Stomach (tissue), 9 donors: ENCODE results near the gene PUS3. TPM values are rescaled to one million over a fixed set of nuclear protein-coding genes. Genes with fewer than 3 reads are reported as not detected.
A peak's percentile ranks its signal among the peaks of the same experiment; 100 is the strongest.

ENCODE experiments used
- DNase-seq, 2 donors: peaks; one replicate each; pipeline versions ENCODE4 v3.0.0 to v3.0.0-alpha.2; 2013 to 2019
- H3K27ac ChIP-seq, 5 donors: fragments of 200-600 bp in 4 of 5; sonication (generic) in 4 of 5; one replicate each; pipeline ENCODE4 v1.5.1; 2013 to 2019; ENCODE audit warnings: mild to moderate bottlenecking in 1 of 5, moderate library complexity in 1 of 5
- H3K27me3 ChIP-seq, 3 donors: fragments of 200-600 bp; sonication (generic); one replicate each; pipeline ENCODE4 v1.5.1; 2017 to 2019; ENCODE audit warnings: mixed run types in 1 of 3
- H3K36me3 ChIP-seq, 4 donors: fragments of 200-600 bp; sonication (generic); 1 replicate in 3 of 4; 2 replicates in 1 of 4; pipeline ENCODE4 v1.5.1; 2016 to 2019
- H3K4me1 ChIP-seq, 4 donors: fragments of 200-600 bp; sonication (generic); one replicate each; pipeline ENCODE4 v1.5.1; 2016 to 2019
- H3K4me3 ChIP-seq, 4 donors: fragments of 200-600 bp; sonication (generic) in 3 of 4; one replicate each; pipeline ENCODE4 v1.5.1; 2016 to 2019; ENCODE audit warnings: mild to moderate bottlenecking in 1 of 4
- H3K9me3 ChIP-seq, 4 donors: fragments of 200-600 bp; sonication (generic); one replicate each; pipeline ENCODE4 v1.5.1; 2016 to 2019
- CTCF ChIP-seq, 7 experiments: fragments of 450-650 bp in 4 of 7; fragments of 200-600 bp in 3 of 7; sonication (generic) in 3 of 7; IDR thresholded peaks; one replicate each; pipeline ENCODE4 v1.5.1; 2016 to 2019; ENCODE audit warnings: antibody characterized with exemption in 7 of 7, control low read depth in 2 of 7, mild to moderate bottlenecking in 1 of 7
- EP300 ChIP-seq: sonication (generic); formaldehyde crosslinking; IDR thresholded peaks from one replicate; pipeline ENCODE4 v1.6.1; 2017; ENCODE audit warnings: antibody characterized with exemption
- POLR2A ChIP-seq, 4 donors: fragments of 450-650 bp; IDR thresholded peaks; one replicate each; pipeline ENCODE4 v1.6.1; 2016; ENCODE audit warnings: antibody characterized with exemption in 4 of 4, control low read depth in 2 of 4, mild to moderate bottlenecking in 1 of 4, moderate library complexity in 1 of 4
- POLR2AphosphoS5 ChIP-seq, 3 donors: sonication (generic); formaldehyde crosslinking; IDR thresholded peaks; one replicate each; pipeline ENCODE4 v1.6.1; 2016; ENCODE audit warnings: antibody characterized with exemption in 3 of 3
- WGBS, 5 donors: extraction: QIAGEN DNeasy Blood & Tissue Kit in 3 of 5; methylation state at CpG; one replicate each; pipeline versions ENCODE4 v1.1.5 to v1.1.7; 2013 to 2018; 5-methylcytosine and 5-hydroxymethylcytosine counted together
- intact Hi-C: fragments of 100-400 bp; cut with DNase I; formaldehyde crosslinking; loops from one replicate; pipeline ENCODE4 v1.15.1; 2023; ENCODE audit warnings: low total_unique reads
- polyA plus RNA-seq, 3 donors: library from polyadenylated mRNA; stranded (reverse); fragments of 200-250 nt; gene quantifications; one replicate each; pipeline ENCODE4 v1.2.3, GENCODE V29; 2013
- total RNA-seq, 5 donors: library from RNA; depleted of rRNA; stranded (reverse); fragments of >200 nt; gene quantifications; one replicate each; pipeline versions ENCODE4 v1.1.0 to v1.2.3, GENCODE V29; 2014 to 2016
- donor health status: healthy with polysubstance abuse.
- donor health status: Bipolar disorder and iron deficiency.
- donor health status: healthy.

The PUS3 gene
- total and polyA plus RNA-seq, 8 donors = 0.58 to 15.1 (median 9.2) TPM

- peaks cover 0 to under 1% (median 0%) of the 10 kb centered on the region in 4 donors for H3K4me1 ChIP-seq
- no peak overlapping the region for H3K27ac ChIP-seq
- H3K9me3 ChIP-seq = no peaks in the 10 kb centered on the region
- no peaks in the 10 kb centered on the region for H3K36me3 ChIP-seq
- peak in 1 of 2 donors; percentile 10 for DNase-seq
- H3K27me3 ChIP-seq = peaks cover 0 to 37% (median 15%) of the 10 kb centered on the region in 3 donors
- TF ChIP-seq CTCF (IDR thresholded peaks at IDR 0.05) (no peak), EP300 (no peak), POLR2AphosphoS5 (IDR thresholded peaks at IDR 0.05) (no peak), POLR2A (IDR thresholded peaks at IDR 0.05) (no peak)
- intact Hi-C loops = no loop called here
- H3K4me3 ChIP-seq = no peak overlapping the region
- 57 to 75% (median 66%) methylated on average over 3 of the region's 3 CpGs for WGBS, 5 donors
Observed at GRCh38 chr11:125931116-125931515, 28.1 kb upstream of the PUS3 start.

- no peak for DNase-seq
- Histone ChIP-seq H3K36me3 (no peaks in the 10 kb centered on the region), H3K4me1 (peaks cover 0 to 11% (median 0%) of the 10 kb centered on the region in 4 donors), H3K4me3 (no peak overlapping the region), H3K27me3 (peaks cover 0 to 37% (median 15%) of the 10 kb centered on the region in 3 donors), H3K9me3 (no peaks in the 10 kb centered on the region), H3K27ac (no peak overlapping the region)
- intact Hi-C loops = no loop called here
- WGBS, 5 donors = 74 to 87% (median 78%) methylated on average over 11 of the region's 11 CpGs
- TF ChIP-seq CTCF (IDR thresholded peaks at IDR 0.05) (no peak), POLR2A (IDR thresholded peaks at IDR 0.05) (no peak), EP300 (no peak), POLR2AphosphoS5 (IDR thresholded peaks at IDR 0.05) (no peak)
Observed at GRCh38 chr11:125930076-125930450, 27.1 kb upstream of the PUS3 start.

- TF ChIP-seq CTCF (IDR thresholded peaks at IDR 0.05) (no peak), POLR2A (IDR thresholded peaks at IDR 0.05) (no peak), EP300 (no peak)
- Histone ChIP-seq H3K27me3 (peaks cover 0 to 38% (median 15%) of the 10 kb centered on the region in 3 donors), H3K27ac (no peak overlapping the region), H3K4me3 (no peak overlapping the region), H3K9me3 (no peaks in the 10 kb centered on the region), H3K4me1 (peaks cover 0 to 12% (median 0%) of the 10 kb centered on the region in 4 donors), H3K36me3 (no peaks in the 10 kb centered on the region)
- 65 to 78% (median 72%) methylated on average over 8 to 9 of the region's 9 CpGs for WGBS, 5 donors
- intact Hi-C loops = loop anchor here (10.0 kb wide), 1 partner anchor 125 kb away; no protein-coding TSS in a partner anchor
- DNase-seq = no peak
Observed at GRCh38 chr11:125929445-125930075, 26.6 kb upstream of the PUS3 start.

- no peak for DNase-seq
- Histone ChIP-seq H3K9me3 (no peaks in the 10 kb centered on the region), H3K4me3 (no peak overlapping the region), H3K36me3 (no peaks in the 10 kb centered on the region), H3K4me1 (peaks cover 0 to 12% (median 0%) of the 10 kb centered on the region in 4 donors), H3K27me3 (peaks cover 0 to 47% (median 13%) of the 10 kb centered on the region in 3 donors), H3K27ac (no peak overlapping the region)
- TF ChIP-seq POLR2A (IDR thresholded peaks at IDR 0.05) (no peak), EP300 (no peak), CTCF (IDR thresholded peaks at IDR 0.05) (no peak), POLR2AphosphoS5 (IDR thresholded peaks at IDR 0.05) (no peak)
- intact Hi-C loops = loop anchor here (10.0 kb wide), 1 partner anchor 128 kb away; no protein-coding TSS in a partner anchor
- WGBS, 5 donors = 87 to 94% (median 91%) methylated on average over 12 of the region's 12 CpGs
Observed at GRCh38 chr11:125926682-125927081, 23.7 kb upstream of the PUS3 start.
